CMK (cell line): ENCODE results near the gene ARL16.
"Not testable (repeated sequence)": the region's sequence is repeated elsewhere in the genome, so short reads cannot be mapped to it uniquely, and the experiment has no call there.

Experiments used
- DNase-seq: peaks from one replicate; pipeline ENCODE4 v3.0.0-alpha.2; 2010; ENCODE audit warnings: low read depth

ARL16 gene

DNA sequence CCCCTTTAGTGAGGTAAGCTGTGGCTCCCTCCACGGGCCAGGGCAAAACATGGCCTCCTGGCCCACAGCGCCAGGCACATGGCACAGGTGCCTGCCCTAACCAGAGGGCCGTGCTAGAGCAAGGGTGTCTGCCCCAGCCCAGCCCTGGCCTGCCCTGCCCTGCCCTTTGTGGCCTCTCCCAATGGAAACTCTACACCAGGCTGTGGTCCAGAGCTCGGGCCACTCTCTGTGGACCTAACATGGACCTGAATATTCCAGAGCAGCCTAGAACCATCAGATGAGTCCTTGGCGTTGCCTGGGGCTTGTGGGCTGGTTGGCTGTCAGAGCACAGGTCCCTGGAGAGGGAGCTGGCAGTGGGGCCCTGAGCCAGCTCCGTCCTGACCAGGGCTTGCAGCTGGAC lies 11.6 kb upstream of the ARL16 start:
- DNase-seq = no peak

DNA sequence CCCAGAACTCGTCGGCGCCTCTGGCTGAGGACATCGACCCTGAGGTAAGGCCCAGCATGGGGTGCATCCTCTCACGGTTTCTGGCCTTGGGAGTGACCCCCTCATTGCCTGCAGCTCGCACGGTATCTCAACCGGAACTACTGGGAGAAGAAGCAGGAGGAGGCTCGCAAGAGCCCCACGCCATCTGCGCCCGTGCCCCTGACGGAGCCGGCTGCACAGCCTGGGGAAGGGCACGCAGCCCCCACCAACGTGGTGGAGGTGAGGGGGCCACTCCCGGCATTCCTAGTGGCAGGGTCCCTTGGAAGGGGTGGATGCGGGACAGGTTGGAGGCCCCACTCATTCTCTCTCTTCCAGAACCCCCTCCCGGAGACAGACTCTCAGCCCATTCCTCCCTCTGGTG lies 11.2 kb upstream of the ARL16 start:
- no peak for DNase-seq

- no peak for DNase-seq
Measured at GRCh38 chr17:81693509-81694210, 10.1 kb upstream of the ARL16 start.

DNA sequence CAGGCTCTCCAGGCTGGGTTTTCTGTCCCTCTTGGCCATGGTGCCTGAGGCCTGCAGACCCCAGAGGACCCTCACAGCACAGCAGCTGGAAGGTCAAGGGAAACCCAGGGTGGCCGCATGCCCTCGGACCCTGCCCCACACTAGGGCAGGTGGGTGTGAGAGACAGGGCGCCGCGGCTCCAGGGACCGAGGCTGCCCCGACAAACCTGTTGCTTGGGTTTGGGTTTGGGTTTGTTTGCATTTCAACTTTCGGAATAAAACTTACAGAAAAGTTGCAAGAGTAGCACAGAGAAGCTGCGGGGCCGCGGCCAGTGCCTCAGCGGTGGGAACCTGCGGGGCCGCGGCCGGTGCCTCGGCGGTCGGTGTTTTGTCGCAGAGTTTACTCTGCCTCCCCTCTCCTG lies 8.0 kb upstream of the ARL16 start:
- DNase-seq = no peak

GRCh38 chr17:81691196-81691595 lies 7.6 kb upstream of the ARL16 start:
- no peak for DNase-seq

DNA sequence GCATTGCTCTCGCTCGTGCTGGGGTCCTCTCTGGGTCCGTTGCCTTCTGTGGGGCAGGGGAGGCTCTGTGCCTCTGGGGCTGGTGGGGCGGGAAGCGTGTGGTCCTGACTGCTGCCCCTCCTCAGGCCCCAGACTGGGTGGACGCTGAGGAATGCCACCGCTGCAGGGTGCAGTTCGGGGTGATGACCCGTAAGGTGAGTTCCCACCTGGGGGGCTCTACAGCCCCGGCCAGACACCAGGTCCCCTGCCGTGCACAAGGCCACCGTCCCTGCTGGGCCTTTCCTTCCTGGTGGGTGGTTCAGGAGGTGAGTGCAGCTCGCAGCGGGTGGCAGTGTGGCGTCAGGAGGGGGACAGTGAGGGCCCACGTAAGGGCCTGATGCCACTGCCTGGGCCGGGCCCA lies 7.0 kb upstream of the ARL16 start:
- DNase-seq = no peak

- DNase-seq = no peak
Measured at GRCh38 chr17:81690066-81690465, 6.5 kb upstream of the ARL16 start.

- no peak for DNase-seq
Measured at GRCh38 chr17:81688616-81689015, 5.0 kb upstream of the ARL16 start.

GRCh38 chr17:81687770-81688541 lies 4.4 kb upstream of the ARL16 start:
- DNase-seq = no peak

- no peak for DNase-seq
Measured at GRCh38 chr17:81686614-81687013, 3.0 kb upstream of the ARL16 start.

DNA sequence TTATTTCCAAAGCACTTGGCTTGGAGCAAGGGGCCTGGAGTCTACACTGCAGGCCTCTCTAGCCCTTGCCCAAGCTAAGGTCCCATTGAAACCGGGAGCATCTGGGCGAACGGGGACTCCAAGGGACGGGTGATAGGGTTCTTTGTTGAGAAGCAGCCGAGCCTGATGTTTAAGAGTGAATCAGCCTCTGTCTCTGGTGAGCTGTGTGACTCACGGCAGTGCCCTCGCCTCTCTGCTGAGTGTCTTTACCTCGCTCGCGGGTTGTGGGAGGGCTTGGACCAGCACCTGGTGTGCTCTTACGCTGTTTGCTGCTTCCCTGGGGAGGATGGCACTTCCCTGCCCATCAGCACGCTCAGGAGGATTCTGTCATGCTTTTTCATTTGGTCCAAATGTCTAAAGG lies 1.5 kb upstream of the ARL16 start:
- DNase-seq = no peak

DNA sequence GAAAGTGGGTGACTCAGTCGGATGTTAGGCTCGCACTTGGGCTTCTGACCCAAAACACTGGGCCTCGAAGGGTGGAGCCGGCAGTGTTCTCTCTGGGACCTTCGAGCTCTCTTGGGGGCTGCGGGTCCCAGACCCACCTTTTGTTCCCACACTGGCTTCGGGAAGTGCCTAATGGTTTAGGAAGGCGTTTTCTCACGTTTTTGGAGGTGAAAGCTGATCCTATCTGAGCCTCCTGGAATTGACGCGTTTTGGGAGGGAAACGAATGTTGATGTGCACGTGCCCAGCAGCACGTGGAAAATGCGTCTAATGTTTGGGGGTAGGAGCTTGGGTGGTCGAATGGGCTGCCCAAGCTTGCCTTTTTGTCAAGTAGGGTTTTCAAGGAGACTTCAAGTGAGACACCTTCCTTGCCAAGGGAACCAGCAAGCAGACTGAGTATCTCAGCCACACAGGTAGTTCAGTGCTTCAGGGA lies 880 bp upstream of the ARL16 start:
- DNase-seq = no peak

DNA sequence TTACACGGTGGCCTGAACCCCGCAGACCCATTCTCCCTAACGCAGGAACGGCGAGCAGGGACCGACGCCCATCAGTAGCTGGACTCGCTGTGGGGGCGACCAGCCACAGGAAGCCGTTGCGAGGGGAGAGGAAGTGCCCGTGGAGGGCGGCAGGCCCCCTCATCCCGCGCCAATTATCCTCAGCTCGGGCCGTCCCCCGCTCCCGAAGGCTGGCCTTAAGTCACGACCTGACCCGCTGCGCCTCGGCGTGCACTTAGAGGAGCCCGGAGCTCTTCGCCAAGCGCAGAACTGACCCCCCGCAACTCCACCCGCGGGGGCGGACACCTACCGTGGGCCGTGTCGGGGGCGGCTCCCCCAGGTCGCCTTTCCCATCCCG lies 401 bp downstream of the ARL16 start:
- no peak for DNase-seq

GRCh38 chr17:81682565-81683207 lies 911 bp downstream of the ARL16 start:
- DNase-seq = no peak

DNA sequence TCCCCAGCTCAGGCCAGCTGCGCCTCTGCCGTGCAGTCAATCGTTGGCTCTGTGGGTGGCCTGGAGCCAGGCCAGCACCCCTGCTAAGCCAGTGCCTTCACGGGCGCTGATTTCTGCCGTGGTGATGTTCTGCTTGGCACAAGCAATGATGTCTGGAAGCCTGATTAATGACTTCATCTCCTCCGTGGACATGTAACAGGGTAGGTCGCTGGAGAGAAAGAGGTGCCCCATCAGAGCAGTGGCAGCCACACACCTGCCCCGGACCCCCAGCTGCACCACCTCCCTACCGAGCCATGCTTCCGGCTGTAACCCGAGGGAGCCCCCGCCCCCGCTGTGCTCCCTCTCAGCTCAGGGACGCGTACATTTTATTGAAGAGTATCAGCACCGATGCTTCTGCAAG lies 1.9 kb downstream of the ARL16 start:
- DNase-seq = no peak

DNA sequence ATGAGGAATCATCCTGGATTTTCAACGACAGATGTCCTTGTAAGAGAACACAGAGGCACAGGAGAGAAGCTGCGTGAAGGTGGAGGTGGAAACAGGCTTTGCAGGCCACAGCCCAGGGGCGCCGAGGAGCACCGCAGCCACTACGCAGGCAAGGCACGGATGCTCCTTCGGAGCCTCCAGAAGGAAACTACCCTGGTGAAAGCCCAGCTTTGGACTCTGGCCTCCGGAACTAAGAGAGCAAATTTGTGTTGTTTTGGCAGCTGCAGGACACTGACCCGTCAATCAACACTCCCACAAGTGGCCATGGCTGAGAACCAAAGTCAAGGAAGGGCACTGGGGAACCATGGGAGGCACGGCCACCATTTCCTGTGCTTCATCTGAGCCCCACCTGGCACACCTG lies 3.4 kb downstream of the ARL16 start:
- no peak for DNase-seq

- DNase-seq = no peak
Measured at GRCh38 chr17:81676906-81677305, 6.7 kb downstream of the ARL16 start.

DNA sequence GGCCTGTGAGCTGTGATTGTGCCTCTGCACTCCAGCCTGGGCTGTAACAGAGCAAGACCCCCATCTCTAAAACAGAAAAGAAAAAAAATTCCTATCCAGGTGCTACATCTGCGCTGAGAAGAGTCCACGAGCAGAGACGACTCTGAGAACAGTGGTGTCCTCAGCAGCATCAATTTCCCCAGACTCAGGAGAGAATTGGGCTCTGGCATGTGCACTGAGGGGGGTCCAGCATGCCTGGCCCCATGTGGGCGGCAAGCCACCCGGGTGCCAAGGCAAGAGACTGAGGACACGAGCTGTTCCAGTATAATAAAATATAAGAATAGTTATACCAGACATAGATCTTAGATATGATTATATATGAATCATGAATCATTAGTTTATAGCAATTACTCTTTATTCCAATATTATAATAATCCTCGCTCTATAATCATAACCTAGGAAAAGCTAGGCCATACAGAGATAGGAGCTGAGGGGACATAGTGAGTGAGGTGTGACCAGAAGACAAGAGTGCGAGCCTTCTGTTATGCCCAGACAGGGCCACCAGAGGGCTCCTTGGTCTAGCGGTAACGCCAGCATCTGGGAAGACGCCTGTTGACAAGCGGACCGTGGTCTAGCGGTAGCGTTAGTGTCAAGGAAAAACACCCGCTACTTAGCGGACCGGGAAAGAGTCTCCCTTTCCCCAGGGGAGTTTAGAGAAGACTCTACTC lies 7.9 kb downstream of the ARL16 start:
- DNase-seq = not testable (repeated sequence)

DNA sequence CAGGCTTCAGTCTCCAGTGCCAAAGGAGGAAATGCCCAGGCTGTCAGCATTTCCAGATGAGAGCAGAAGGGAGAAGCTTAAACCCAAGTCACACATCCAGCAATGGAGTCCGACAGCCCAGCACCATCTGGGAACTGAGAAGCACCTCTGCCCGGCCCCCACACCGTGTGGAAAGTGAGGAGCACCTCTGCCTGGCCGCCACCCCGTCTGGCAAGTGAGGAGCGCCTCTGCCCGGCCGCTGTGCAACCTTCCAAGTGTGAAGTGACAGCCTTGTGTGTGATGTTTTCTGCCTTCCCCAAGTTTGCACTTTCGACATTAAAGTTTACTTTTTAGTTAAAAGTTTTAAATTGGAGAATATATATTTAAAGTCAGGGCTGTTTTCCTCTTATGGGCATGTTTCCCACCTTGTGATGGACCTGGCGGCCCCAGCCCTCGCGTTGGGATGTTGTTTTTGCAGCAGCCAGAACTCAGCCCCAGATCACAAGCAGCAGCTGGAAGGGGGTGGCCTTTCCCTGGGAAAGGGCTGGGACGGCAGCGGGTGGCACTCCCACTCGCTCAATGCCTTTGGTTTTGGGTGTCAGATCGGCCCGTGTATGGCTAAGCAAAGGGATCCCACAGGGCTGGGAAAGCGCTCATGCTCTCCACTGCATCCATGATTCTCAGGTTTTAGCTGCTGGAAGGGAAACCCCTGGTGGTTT lies 9.9 kb downstream of the ARL16 start:
- DNase-seq = no peak

DNA sequence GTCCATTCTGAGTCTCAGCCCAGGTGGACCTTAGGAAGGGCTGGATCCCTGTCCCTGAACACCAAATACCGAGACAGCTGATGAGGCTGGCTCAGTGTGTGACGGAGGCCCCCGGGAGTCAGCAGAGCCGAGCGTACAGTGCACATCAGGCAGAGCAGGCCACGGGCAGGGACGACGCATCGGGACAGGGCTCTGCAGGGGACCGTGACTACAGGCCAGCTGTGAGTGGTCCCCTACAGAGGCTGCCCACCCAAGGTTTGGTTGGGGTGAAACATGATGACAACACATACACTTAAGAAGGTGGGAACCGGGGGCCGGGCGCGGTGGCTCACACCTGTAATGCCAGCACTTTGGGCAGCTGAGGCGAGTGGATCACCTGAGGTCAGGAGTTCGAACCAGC lies 10.6 kb downstream of the ARL16 start:
- no peak for DNase-seq

- DNase-seq = no peak
Measured at GRCh38 chr17:81672504-81672903, 11.1 kb downstream of the ARL16 start.

DNA sequence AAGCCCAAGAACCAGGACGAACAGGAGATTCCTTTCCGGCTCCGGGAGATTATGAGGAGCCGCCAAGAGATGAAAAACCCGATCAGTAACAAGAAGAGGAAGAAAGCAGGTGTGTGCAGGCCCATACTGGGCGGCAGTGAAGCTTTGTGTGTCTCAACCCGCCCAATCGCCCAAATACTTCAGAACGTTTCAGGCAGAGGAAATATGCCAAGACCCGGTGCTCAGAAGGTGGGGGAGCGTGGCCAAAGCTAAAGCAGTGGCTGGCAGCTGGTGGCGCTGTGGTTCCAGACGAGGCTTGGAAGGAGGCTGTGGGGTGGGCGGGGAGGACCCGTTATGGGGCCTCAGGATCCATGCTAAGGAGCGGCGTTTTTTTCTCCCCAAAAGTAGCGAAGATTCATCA lies 15.8 kb downstream of the ARL16 start:
- DNase-seq = no peak
